Natural killer cell (primary cell): ENCODE data around the gene TNFAIP8L1. TPM values are rescaled to one million over a fixed set of nuclear protein-coding genes. Genes with fewer than 3 reads are reported as not detected.

ENCODE experiments used
- ATAC-seq, 3 donors: fragments of 150-1000 bp in 2 of 3; fragments of 200-7000 bp in 1 of 3; cut with Tn5 transposase; 1 replicate in 1 of 3; 2 replicates in 2 of 3; pipeline ENCODE4 v1.10.0; 2021; ENCODE audit warnings: mild to moderate bottlenecking in 2 of 3, moderate library complexity in 2 of 3
- DNase-seq, 2 donors: peaks; one replicate each; pipeline versions ENCODE4 v3.0.0 to v3.0.0-alpha.2; 2013 to 2021; ENCODE audit warnings: mixed read lengths in 1 of 2
- H3K27ac ChIP-seq: one replicate; pipeline ENCODE4 v1.5.1; 2013; ENCODE audit warnings: mild to moderate bottlenecking, low read length
- H3K27me3 ChIP-seq: one replicate; pipeline ENCODE4 v1.6.1; 2013; ENCODE audit warnings: low read length; ENCODE audit not compliant: control insufficient read depth, insufficient read depth
- H3K36me3 ChIP-seq: one replicate; pipeline ENCODE4 v1.6.1; 2013; ENCODE audit warnings: low read length; ENCODE audit not compliant: control insufficient read depth, insufficient read depth
- H3K4me1 ChIP-seq: one replicate; pipeline ENCODE4 v1.6.1; 2013; ENCODE audit warnings: low read length; ENCODE audit not compliant: control insufficient read depth, insufficient read depth
- H3K4me3 ChIP-seq: one replicate; pipeline ENCODE4 v1.5.1; 2013; ENCODE audit warnings: low read length
- H3K9me3 ChIP-seq: one replicate; pipeline ENCODE4 v1.6.1; 2013; ENCODE audit warnings: low read length; ENCODE audit not compliant: control insufficient read depth, insufficient read depth
- H3K27ac Mint-ChIP-seq, 2 donors: one replicate each; pipeline ENCODE4 v1.8.0; 2022; ENCODE audit warnings: mild to moderate bottlenecking in 2 of 2, mixed read lengths in 2 of 2, moderate library complexity in 1 of 2
- H3K27me3 Mint-ChIP-seq, 2 donors: one replicate each; pipeline ENCODE4 v1.8.0; 2022; ENCODE audit warnings: low read depth in 2 of 2, mixed read lengths in 2 of 2
- H3K36me3 Mint-ChIP-seq: one replicate; pipeline ENCODE4 v1.8.0; 2022; ENCODE audit warnings: mixed read lengths
- H3K4me1 Mint-ChIP-seq, 2 donors: one replicate each; pipeline ENCODE4 v1.8.0; 2022; ENCODE audit warnings: mixed read lengths in 2 of 2
- H3K4me3 Mint-ChIP-seq: one replicate; pipeline ENCODE4 v1.8.0; 2022; ENCODE audit warnings: mild to moderate bottlenecking, moderate library complexity, mixed read lengths
- H3K9me3 Mint-ChIP-seq, 2 donors: one replicate each; pipeline ENCODE4 v1.8.0; 2022; ENCODE audit warnings: mixed read lengths in 2 of 2
- CTCF ChIP-seq: fragments of 200-600 bp; IDR thresholded peaks from one replicate; pipeline ENCODE4 v1.8.0; 2022; ENCODE audit warnings: antibody characterized with exemption
- WGBS: methylation state at CpG from one replicate; pipeline ENCODE4 v1.1.7; 2013; ENCODE audit warnings: missing lambda C conversion rate; ENCODE audit not compliant: insufficient coverage; 5-methylcytosine and 5-hydroxymethylcytosine counted together
- intact Hi-C: fragments of 100-400 bp; cut with micrococcal nuclease; formaldehyde crosslinking; loops from one replicate; pipeline ENCODE4 v1.14.2; 2022
- total RNA-seq, 4 donors: library from RNA; stranded (reverse); fragments of 120-200 nt in 1 of 4; gene quantifications; one replicate each; pipeline versions ENCODE4 v1.2.3 to v1.2.4, GENCODE V29; 2013 to 2022

TNFAIP8L1 gene
- 10 to 100 TPM in 2 of 3 donors, 1 to 10 TPM in 1; 8.5 to 13.5 (median 13.3) TPM for total RNA-seq
- total RNA-seq (2013): 8.6 TPM

GRCh38 chr19:4638828-4639530 lies at the start of gene TNFAIP8L1:
Gene TNFAIP8L1 (plus strand): TSS chr19:4639516. CDS start chr19:4651870, 12,354 bp downstream.
- H3K36me3 Mint-ChIP-seq: no peaks in the 10 kb centered on the region

GRCh38 chr19:4589579-4590410 lies 49.5 kb upstream of the TNFAIP8L1 start:
- Mint-ChIP-seq H3K4me1 (no peaks in the 10 kb centered on the region), H3K36me3 (no peaks in the 10 kb centered on the region), H3K27me3 (peaks cover 27 to 30% of the 10 kb centered on the region in 2 donors), H3K27ac (no peak overlapping the region), H3K4me3 (no peak overlapping the region), H3K9me3 (no peaks in the 10 kb centered on the region)
- H3K4me1 ChIP-seq: peaks cover 3% of the 10 kb centered on the region
- DNase-seq (peak in 1 of 2 donors; percentile 41), ATAC-seq (peak; percentile 35 to 75 (median 65))
- H3K36me3 ChIP-seq: no peaks in the 10 kb centered on the region
- no peaks in the 10 kb centered on the region for H3K9me3 ChIP-seq
- WGBS: 50% methylated on average over 10 of the region's 11 CpGs
- TF ChIP-seq CTCF: no peak
- intact Hi-C loops: no loop called here
- H3K27ac ChIP-seq: no peak overlapping the region
- no peak overlapping the region for H3K4me3 ChIP-seq
- peaks cover 12% of the 10 kb centered on the region for H3K27me3 ChIP-seq

More at GRCh38 chr19:4638828-4639530, at the start of gene TNFAIP8L1:
- Mint-ChIP-seq H3K4me1 (peaks cover 9 to 26% of the 10 kb centered on the region in 2 donors), H3K4me3 (peak within 1 kb of the TSS; percentile 96), H3K9me3 (no peaks in the 10 kb centered on the region), H3K27me3 (no peaks in the 10 kb centered on the region), H3K27ac (peak within 1 kb of the TSS; percentile 94 to 99)
- H3K9me3 ChIP-seq: no peaks in the 10 kb centered on the region
- peak within 1 kb of the TSS; percentile 78 for H3K4me3 ChIP-seq
- no peaks in the 10 kb centered on the region for H3K27me3 ChIP-seq
- peak within 1 kb of the TSS; percentile 91 for H3K27ac ChIP-seq
- TF ChIP-seq CTCF: no peak
- under 1% methylated on average over 48 of the region's 49 CpGs for WGBS
- H3K36me3 ChIP-seq: no peaks in the 10 kb centered on the region
- H3K4me1 ChIP-seq: peaks cover 42% of the 10 kb centered on the region
- ATAC-seq (peak; percentile 93 to 99 (median 94)), DNase-seq (peak; percentile 98 to 99)
- intact Hi-C loops: loop anchor here (5.0 kb wide), 1 partner anchor 42 kb away; no protein-coding TSS in a partner anchor

- ATAC-seq (no peak), DNase-seq (no peak)
- intact Hi-C loops: no loop called here
- Mint-ChIP-seq H3K9me3 (no peaks in the 10 kb centered on the region), H3K27me3 (peaks cover 24 to 26% of the 10 kb centered on the region in 2 donors), H3K4me1 (no peaks in the 10 kb centered on the region), H3K27ac (no peak overlapping the region), H3K4me3 (no peak overlapping the region), H3K36me3 (no peaks in the 10 kb centered on the region)
- TF ChIP-seq CTCF: no peak
- no peaks in the 10 kb centered on the region for H3K9me3 ChIP-seq
- WGBS: 89% methylated on average over 9 of the region's 9 CpGs
- H3K36me3 ChIP-seq: no peaks in the 10 kb centered on the region
- peaks cover 5% of the 10 kb centered on the region for H3K27me3 ChIP-seq
- no peaks in the 10 kb centered on the region for H3K4me1 ChIP-seq
- no peak overlapping the region for H3K4me3 ChIP-seq
- H3K27ac ChIP-seq: no peak overlapping the region
Observed at GRCh38 chr19:4590559-4590958, 48.8 kb upstream of the TNFAIP8L1 start.
